GM20000 (cell line): ENCODE results near the gene DAB2IP.

Experiments
- DNase-seq: peaks from one replicate; pipeline ENCODE4 v3.0.0; 2012; ENCODE audit warnings: low spot score
- CTCF ChIP-seq: IDR thresholded peaks from 2 replicates; pipeline ENCODE4 v1.5.1; 2012; ENCODE audit warnings: mild to moderate bottlenecking, control low read depth; ENCODE audit errors: extremely low read depth, missing control alignments

Gene DAB2IP

GRCh38 chr9:121666294-121666693, 14.9 kb downstream of the DAB2IP start:
- DNase-seq, result no peak
- no peak for TF ChIP-seq CTCF

DNA sequence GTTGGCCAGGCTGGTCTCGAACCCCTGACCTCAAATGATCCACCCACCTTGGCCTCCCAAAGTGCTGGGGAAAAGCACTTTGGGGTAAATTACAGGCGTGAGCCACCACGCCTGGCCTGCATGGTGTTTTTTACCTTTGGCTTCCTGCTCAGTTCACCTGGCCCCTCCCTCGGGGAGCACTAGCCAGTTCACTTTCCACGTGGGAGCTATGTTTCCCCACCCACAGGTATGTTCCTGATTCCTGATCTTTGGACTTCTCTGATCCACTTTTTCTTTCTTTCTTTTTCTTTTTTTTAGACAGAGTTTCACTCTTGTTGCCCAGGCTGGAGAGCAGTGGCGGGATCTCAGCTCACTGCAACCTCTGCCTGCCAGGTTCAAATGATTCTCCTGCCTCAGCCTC, 15.8 kb downstream of the DAB2IP start:
- DNase-seq, result no peak
- no peak for TF ChIP-seq CTCF

DNA sequence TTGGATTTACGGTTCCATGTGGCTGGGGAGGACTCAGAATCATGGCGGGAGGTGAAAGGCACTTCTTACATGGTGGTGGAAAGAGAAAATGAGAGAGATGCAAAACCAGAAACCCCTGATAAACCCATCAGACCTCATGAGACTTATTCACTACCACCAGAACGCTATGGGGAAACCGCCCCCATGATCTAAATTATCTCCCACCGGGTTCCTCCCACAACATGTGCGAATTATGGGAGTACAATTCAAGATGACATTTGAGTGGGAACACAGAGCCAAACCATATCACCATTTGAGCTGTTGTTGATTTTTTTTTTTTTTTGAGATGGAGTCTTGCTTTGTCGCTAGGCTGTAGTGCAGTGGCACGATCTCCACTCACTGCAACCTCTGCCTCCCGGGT, 16.5 kb downstream of the DAB2IP start:
- TF ChIP-seq CTCF, result no peak
- DNase-seq, result no peak

DNA sequence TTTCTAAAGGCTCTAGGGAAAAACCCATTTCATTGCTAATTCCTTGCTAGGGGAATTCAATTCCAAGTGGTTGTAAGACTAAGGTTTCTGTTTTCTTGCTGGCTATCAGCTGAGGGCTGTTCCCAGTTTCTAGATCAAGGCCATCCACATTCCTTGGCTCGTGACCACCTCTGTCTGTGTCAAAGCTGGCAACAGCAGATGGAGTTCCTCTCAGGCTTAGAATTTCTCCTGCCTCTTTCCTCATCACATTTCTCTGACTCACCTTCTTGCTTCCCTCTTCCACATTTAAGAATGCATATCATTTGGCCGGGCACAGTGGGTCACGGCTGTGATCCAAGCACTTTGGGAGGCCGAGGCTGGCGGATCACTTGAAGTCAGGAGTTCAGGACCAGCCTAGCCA, 19.0 kb downstream of the DAB2IP start:
- DNase-seq, result no peak
- TF ChIP-seq CTCF, result no peak

- no peak for DNase-seq
- no peak for TF ChIP-seq CTCF
These were observed 20.2 kb downstream of the DAB2IP start for GRCh38 chr9:121671612-121672155.

DNA sequence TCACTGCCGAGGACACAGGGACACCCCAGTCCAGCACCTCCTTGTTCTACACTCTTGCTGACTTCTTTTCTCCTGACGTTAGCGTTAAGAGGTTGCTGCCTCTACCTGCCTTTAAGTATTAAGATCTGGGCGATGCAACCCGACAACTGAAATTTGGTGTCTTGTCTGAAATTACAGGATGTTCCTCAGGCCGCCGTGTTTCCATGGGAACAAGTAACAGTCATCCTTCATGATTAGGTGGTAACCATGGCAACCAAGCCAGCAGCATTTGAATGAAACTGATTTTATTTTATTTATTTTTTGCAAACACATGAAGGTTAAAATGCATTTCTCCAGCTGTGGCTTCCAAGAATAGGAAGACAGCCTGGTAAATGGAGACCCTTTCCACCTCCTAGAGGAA, 20.8 kb downstream of the DAB2IP start:
- DNase-seq, result no peak
- no peak for TF ChIP-seq CTCF

DNA sequence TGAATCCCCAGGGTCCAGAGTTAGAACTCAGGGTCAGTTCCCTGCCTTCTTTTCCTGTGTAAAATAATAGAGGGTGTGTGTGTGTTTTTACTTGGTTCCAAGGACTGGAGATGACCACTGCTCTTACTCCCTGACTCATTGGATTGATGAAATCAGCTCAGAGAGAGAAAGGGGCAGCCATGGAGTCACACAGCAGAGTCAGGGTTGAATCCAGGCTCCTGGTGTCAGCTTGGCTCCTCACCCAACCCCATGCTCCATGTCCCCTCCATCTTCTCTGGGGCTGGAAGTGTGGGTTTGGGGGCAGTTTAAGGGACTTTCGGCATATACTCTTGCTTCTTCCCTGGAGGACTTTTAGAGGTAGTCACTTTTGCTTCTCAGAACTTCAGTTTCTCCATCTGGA, 21.6 kb downstream of the DAB2IP start:
- DNase-seq, result no peak
- no peak for TF ChIP-seq CTCF
